ENCODE measurements around the gene LRIG3. TPM values are rescaled to one million over a fixed set of nuclear protein-coding genes. Genes with fewer than 3 reads are reported as not detected.

LRIG3 gene
- polyA plus RNA-seq, 1 donor from 2014 or later, result 0.22 TPM

DNA sequence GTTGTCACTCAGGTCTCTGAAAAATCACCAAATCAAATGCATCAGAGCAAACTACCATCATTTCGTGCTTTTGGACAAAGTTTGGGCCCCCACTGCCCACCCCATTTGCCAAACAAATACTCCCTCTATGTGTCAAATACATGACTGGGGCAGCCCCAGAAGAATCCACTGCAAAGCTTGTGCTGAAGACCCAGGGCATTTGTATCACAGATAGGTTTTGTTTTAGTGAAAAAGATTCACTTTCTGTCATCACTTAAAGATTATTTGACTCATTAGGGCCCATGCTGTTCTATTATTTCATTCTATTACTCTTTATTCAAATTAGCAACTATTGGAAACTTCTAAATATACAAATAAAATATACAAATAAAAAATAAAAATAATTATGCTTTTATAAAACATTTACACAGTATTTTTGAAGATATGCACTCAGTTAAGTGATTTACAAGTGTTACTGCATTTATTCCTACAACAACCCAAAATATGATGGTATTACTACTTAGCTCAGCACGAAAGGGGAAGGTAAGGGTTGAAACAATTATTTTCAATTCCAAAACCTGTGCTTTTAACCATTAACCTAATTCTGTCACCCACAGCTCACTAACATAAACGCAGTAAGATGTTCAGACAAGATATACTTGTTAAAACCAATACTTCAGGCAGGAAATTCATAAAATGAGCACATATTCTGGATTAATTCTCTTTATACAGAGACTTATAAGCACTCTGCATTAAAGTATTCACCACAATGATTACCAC lies 36.5 kb downstream of the LRIG3 start:
- Histone ChIP-seq H3K9me3 (ENCODE audit: low read length) (no peaks in the 10 kb centered on the region), H3K9me2 (ENCODE audit: insufficient read depth, low read length) (no peaks in the 10 kb centered on the region), H2AFZ (ENCODE audit: low read depth, low read length) (no peak overlapping the region), H3K36me3 (ENCODE audit: insufficient read depth, low read length) (no peaks in the 10 kb centered on the region), H3K27me3 (ENCODE audit: insufficient read depth, low read depth, low read length) (no peaks in the 10 kb centered on the region), H3F3A (ENCODE audit: insufficient read depth, low read length, poor library complexity, severe bottlenecking) (no peaks in the 10 kb centered on the region), H3K79me2 (replicated peaks; ENCODE audit: insufficient read depth, low read length) (no peaks in the 10 kb centered on the region), H3K27ac (ENCODE audit: low read length) (no peak overlapping the region), H4K20me1 (ENCODE audit: insufficient read depth) (no peaks in the 10 kb centered on the region), H3K4me3 (ENCODE audit: low read length) (no peak overlapping the region), H3K4me2 (ENCODE audit: low read length) (no peak overlapping the region), H3K9ac (ENCODE audit: low read length) (no peak overlapping the region)
- no peak for TF ChIP-seq EP300 (conservative IDR thresholded peaks at IDR 0.05; ENCODE audit: poor library complexity, severe bottlenecking)
- TF ChIP-seq SMC3 (conservative IDR thresholded peaks at IDR 0.05; ENCODE audit: poor library complexity), result no peak
- TF ChIP-seq EZH2 (IDR thresholded peaks at IDR 0.05; ENCODE audit: borderline replicate concordance, insufficient read depth, low read length, poor library complexity, severe bottlenecking), result no peak
- no peak for TF ChIP-seq MXI1 (conservative IDR thresholded peaks at IDR 0.05; ENCODE audit: poor library complexity, severe bottlenecking)
- no peak for TF ChIP-seq TAF1 (IDR thresholded peaks at IDR 0.05; ENCODE audit: low read depth)
- TF ChIP-seq RAD21 (conservative IDR thresholded peaks at IDR 0.05), result no peak
- TF ChIP-seq, protein P1, sequence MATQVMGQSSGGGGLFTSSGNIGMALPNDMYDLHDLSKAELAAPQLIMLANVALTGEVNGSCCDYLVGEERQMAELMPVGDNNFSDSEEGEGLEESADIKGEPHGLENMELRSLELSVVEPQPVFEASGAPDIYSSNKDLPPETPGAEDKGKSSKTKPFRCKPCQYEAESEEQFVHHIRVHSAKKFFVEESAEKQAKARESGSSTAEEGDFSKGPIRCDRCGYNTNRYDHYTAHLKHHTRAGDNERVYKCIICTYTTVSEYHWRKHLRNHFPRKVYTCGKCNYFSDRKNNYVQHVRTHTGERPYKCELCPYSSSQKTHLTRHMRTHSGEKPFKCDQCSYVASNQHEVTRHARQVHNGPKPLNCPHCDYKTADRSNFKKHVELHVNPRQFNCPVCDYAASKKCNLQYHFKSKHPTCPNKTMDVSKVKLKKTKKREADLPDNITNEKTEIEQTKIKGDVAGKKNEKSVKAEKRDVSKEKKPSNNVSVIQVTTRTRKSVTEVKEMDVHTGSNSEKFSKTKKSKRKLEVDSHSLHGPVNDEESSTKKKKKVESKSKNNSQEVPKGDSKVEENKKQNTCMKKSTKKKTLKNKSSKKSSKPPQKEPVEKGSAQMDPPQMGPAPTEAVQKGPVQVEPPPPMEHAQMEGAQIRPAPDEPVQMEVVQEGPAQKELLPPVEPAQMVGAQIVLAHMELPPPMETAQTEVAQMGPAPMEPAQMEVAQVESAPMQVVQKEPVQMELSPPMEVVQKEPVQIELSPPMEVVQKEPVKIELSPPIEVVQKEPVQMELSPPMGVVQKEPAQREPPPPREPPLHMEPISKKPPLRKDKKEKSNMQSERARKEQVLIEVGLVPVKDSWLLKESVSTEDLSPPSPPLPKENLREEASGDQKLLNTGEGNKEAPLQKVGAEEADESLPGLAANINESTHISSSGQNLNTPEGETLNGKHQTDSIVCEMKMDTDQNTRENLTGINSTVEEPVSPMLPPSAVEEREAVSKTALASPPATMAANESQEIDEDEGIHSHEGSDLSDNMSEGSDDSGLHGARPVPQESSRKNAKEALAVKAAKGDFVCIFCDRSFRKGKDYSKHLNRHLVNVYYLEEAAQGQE (IDR thresholded peaks at IDR 0.05; ENCODE audit: borderline replicate concordance), result no peak

DNA sequence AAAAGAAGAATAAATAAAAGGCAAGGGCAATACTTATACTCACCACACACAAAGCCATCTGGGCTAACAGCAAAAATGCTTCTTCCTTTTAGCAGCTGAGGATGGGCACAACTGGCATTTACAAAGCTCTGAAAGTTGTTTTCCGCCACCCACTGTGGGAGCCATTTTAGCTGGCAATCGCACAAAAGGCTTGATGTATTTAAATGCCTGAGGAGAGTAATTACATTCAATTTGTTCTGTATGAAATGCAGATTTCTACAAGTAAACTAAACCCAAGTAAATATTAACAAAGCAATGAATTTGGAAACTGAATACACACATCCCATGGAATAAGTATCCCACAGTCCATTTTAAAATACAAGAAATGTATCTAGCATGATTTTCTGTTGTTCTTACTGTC lies 37.5 kb downstream of the LRIG3 start:
- TF ChIP-seq, protein P2, sequence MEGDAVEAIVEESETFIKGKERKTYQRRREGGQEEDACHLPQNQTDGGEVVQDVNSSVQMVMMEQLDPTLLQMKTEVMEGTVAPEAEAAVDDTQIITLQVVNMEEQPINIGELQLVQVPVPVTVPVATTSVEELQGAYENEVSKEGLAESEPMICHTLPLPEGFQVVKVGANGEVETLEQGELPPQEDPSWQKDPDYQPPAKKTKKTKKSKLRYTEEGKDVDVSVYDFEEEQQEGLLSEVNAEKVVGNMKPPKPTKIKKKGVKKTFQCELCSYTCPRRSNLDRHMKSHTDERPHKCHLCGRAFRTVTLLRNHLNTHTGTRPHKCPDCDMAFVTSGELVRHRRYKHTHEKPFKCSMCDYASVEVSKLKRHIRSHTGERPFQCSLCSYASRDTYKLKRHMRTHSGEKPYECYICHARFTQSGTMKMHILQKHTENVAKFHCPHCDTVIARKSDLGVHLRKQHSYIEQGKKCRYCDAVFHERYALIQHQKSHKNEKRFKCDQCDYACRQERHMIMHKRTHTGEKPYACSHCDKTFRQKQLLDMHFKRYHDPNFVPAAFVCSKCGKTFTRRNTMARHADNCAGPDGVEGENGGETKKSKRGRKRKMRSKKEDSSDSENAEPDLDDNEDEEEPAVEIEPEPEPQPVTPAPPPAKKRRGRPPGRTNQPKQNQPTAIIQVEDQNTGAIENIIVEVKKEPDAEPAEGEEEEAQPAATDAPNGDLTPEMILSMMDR (IDR thresholded peaks at IDR 0.05; ENCODE audit: poor library complexity, severe bottlenecking), result no peak
- TF ChIP-seq EP300 (conservative IDR thresholded peaks at IDR 0.05; ENCODE audit: poor library complexity, severe bottlenecking) (no peak), POLR2AphosphoS5 (IDR thresholded peaks at IDR 0.05) (no peak), EZH2 (IDR thresholded peaks at IDR 0.05; ENCODE audit: borderline replicate concordance, insufficient read depth, low read length, poor library complexity, severe bottlenecking) (no peak)
- no peak overlapping the region for H3K4me3 ChIP-seq (ENCODE audit: low read length)
- no peak overlapping the region for H3K27ac ChIP-seq (ENCODE audit: low read length)
- H3K9me3 ChIP-seq (ENCODE audit: low read length), result no peaks in the 10 kb centered on the region
- no peaks in the 10 kb centered on the region for H3K27me3 ChIP-seq (ENCODE audit: insufficient read depth, low read depth, low read length)
- H3K36me3 ChIP-seq (ENCODE audit: insufficient read depth, low read length), result no peaks in the 10 kb centered on the region
- no peaks in the 10 kb centered on the region for H3F3A ChIP-seq (ENCODE audit: insufficient read depth, low read length, poor library complexity, severe bottlenecking)
- H3K79me2 ChIP-seq (replicated peaks; ENCODE audit: insufficient read depth, low read length), result no peaks in the 10 kb centered on the region
- no peak overlapping the region for H3K4me2 ChIP-seq (ENCODE audit: low read length)
- H2AFZ ChIP-seq (ENCODE audit: low read depth, low read length), result no peak overlapping the region
- no peak overlapping the region for H3K9ac ChIP-seq (ENCODE audit: low read length)
- H4K20me1 ChIP-seq (ENCODE audit: insufficient read depth), result no peaks in the 10 kb centered on the region
- no peaks in the 10 kb centered on the region for H3K9me2 ChIP-seq (ENCODE audit: insufficient read depth, low read length)
